ENCODE data around the gene DDIAS. TPM values are rescaled to one million over a fixed set of nuclear protein-coding genes. Genes with fewer than 3 reads are reported as not detected.

Gene DDIAS
- total and polyA plus RNA-seq, 7 donors = 0.21 to 6.6 (median 1.4) TPM

DNA sequence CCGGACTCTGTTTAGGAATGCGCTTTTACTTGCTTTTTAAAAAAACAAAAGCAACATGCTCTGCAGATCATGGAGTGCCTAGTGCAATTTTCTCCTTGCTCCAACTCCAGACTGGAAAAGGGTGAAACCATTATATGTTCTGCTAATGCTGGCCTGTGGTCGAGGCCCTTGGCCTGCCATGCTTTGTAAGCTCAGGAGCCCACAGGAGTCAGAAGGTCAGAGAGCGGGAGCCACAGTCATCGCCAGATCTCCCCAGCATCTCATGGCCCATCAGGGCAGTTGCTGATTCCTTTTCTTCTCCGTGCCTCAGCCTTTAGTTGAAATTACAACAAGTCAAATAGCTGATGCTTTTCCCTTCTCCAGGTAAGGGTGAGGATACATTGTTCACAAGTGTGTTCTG is 80.3 kb downstream of the DDIAS start:
- ATAC-seq (no peak), DNase-seq (no peak)
- 94 to 99% (median 96%) methylated on average over 6 of the region's 6 CpGs for WGBS, 3 donors
- Histone ChIP-seq H3K27ac (no peak overlapping the region), H3K4me1 (peaks cover 7% of the 10 kb centered on the region), H3K36me3 (ENCODE audit: insufficient read depth in 1 of 2, low read depth in 1 of 2) (peaks cover 8 to 64% of the 10 kb centered on the region in 2 donors), H3K4me3 (no peak overlapping the region), H3K27me3 (ENCODE audit: insufficient read depth in 3 of 3, low read length in 2 of 3) (no peaks in the 10 kb centered on the region), H3K9me3 (no peaks in the 10 kb centered on the region)
- intact Hi-C loops (cut with DNase I) = no loop called here
- TF ChIP-seq, protein P1, sequence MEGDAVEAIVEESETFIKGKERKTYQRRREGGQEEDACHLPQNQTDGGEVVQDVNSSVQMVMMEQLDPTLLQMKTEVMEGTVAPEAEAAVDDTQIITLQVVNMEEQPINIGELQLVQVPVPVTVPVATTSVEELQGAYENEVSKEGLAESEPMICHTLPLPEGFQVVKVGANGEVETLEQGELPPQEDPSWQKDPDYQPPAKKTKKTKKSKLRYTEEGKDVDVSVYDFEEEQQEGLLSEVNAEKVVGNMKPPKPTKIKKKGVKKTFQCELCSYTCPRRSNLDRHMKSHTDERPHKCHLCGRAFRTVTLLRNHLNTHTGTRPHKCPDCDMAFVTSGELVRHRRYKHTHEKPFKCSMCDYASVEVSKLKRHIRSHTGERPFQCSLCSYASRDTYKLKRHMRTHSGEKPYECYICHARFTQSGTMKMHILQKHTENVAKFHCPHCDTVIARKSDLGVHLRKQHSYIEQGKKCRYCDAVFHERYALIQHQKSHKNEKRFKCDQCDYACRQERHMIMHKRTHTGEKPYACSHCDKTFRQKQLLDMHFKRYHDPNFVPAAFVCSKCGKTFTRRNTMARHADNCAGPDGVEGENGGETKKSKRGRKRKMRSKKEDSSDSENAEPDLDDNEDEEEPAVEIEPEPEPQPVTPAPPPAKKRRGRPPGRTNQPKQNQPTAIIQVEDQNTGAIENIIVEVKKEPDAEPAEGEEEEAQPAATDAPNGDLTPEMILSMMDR (IDR thresholded peaks at IDR 0.05) = no peak

Other genes with a start within 250 kb of the DDIAS start
- gene FAM181B, start 167.9 kb upstream of the DDIAS start, total RNA-seq = under 1 TPM; 0.06 to 0.14 (median 0.08) TPM
- gene FAM181B, start 167.9 kb upstream of the DDIAS start, polyA plus RNA-seq = under 1 TPM; 0.03 to 0.04 (median 0.03) TPM
- gene PRCP, start 1.3 kb upstream of the DDIAS start, total RNA-seq = 10 to 100 TPM; 11.5 to 23.5 (median 15.2) TPM
- gene PRCP, start 1.3 kb upstream of the DDIAS start, polyA plus RNA-seq = 10 to 100 TPM; 11.8 to 12.8 (median 12.1) TPM
- gene RAB30, start 170.2 kb downstream of the DDIAS start, total RNA-seq = 10 to 100 TPM; 15.2 to 89.7 (median 37.6) TPM
- gene RAB30, start 170.2 kb downstream of the DDIAS start, polyA plus RNA-seq = 10 to 100 TPM in 2 of 3 donors, 1 to 10 TPM in 1; 3.4 to 21.5 (median 13.7) TPM

Measured in psoas muscle (tissue), 8 donors.